Neural cell (in vitro differentiated cells): Measurements from ENCODE around the gene GRID1. TPM values are rescaled to one million over a fixed set of nuclear protein-coding genes. Genes with fewer than 3 reads are reported as not detected.

Experiments
- H2AFZ ChIP-seq: fragments of 200-600, 300-800 bp; sonication (generic), shearing (Covaris generic); 2 replicates; pipeline ENCODE4 v1.6.0; 2014; ENCODE audit warnings: low read depth, mild to moderate bottlenecking, antibody characterized with exemption, low read length, moderate library complexity
- H3F3A ChIP-seq: fragments of 200-600 bp; shearing (Covaris generic); 2 replicates; pipeline ENCODE4 v1.6.1; 2016; ENCODE audit warnings: mild to moderate bottlenecking, moderate library complexity, mixed read lengths, antibody characterized with exemption, low read length; ENCODE audit not compliant: insufficient read depth, poor library complexity, severe bottlenecking
- H3K27ac ChIP-seq: fragments of 200-600, 300-800 bp; sonication (generic), shearing (Covaris generic); 2 replicates; pipeline ENCODE4 v1.5.1; 2014; ENCODE audit warnings: mild to moderate bottlenecking, low read length, moderate library complexity
- H3K27me3 ChIP-seq: fragments of 300-800, 200-600 bp; sonication (generic), shearing (Covaris generic); 2 replicates; pipeline ENCODE4 v1.6.0; 2014; ENCODE audit warnings: mild to moderate bottlenecking, low read depth, low read length, moderate library complexity; ENCODE audit not compliant: insufficient read depth
- H3K36me3 ChIP-seq: fragments of 300-800, 200-600 bp; sonication (generic), shearing (Covaris generic); 2 replicates; pipeline ENCODE4 v1.5.1; 2014; ENCODE audit warnings: mild to moderate bottlenecking, antibody characterized with exemption, low read length, moderate library complexity; ENCODE audit not compliant: insufficient read depth
- H3K4me2 ChIP-seq: fragments of 300-800, 200-600 bp; sonication (generic), shearing (Covaris generic); 2 replicates; pipeline ENCODE4 v1.6.0; 2014; ENCODE audit warnings: mild to moderate bottlenecking, low read length
- H3K4me3 ChIP-seq: fragments of 300-800, 200-600 bp; sonication (generic), shearing (Covaris generic); 2 replicates; pipeline ENCODE4 v1.5.1; 2014; ENCODE audit warnings: mild to moderate bottlenecking, low read length, moderate library complexity
- H3K79me2 ChIP-seq: fragments of 200-600 bp; shearing (Covaris generic); replicated peaks from 2 replicates; pipeline ENCODE4 v1.6.0; 2014; ENCODE audit warnings: mild to moderate bottlenecking, low read length, moderate library complexity; ENCODE audit not compliant: insufficient read depth
- H3K9ac ChIP-seq: fragments of 300-800, 200-600 bp; sonication (generic), shearing (Covaris generic); 2 replicates; pipeline ENCODE4 v1.6.1; 2016; ENCODE audit warnings: mild to moderate bottlenecking, low read length, mixed read lengths
- H3K9me2 ChIP-seq: fragments of 200-600 bp; shearing (Covaris generic); 2 replicates; pipeline ENCODE4 v1.6.1; 2016; ENCODE audit warnings: mild to moderate bottlenecking, low read length, mixed read lengths; ENCODE audit not compliant: insufficient read depth
- H3K9me3 ChIP-seq: fragments of 200-600, 300-800 bp; sonication (generic), shearing (Covaris generic); 2 replicates; pipeline ENCODE4 v1.6.1; 2016; ENCODE audit warnings: mild to moderate bottlenecking, mixed run types, low read length, moderate library complexity, mixed read lengths
- H4K20me1 ChIP-seq: fragments of 200-600 bp; shearing (Covaris generic); 2 replicates; pipeline ENCODE4 v1.6.1; 2016; ENCODE audit warnings: mild to moderate bottlenecking, mixed run types; ENCODE audit not compliant: insufficient read depth
- EP300 ChIP-seq: fragments of 450-650 bp; conservative IDR thresholded peaks from 2 replicates; pipeline ENCODE4 v1.6.1; 2014; ENCODE audit warnings: antibody characterized with exemption, mild to moderate bottlenecking, moderate library complexity; ENCODE audit not compliant: poor library complexity, severe bottlenecking
- EZH2 ChIP-seq: fragments of 200-600, 300-800 bp; shearing (Covaris generic), sonication (generic); IDR thresholded peaks from 2 replicates; pipeline ENCODE4 v1.6.1; 2014; ENCODE audit warnings: antibody characterized with exemption, low read length, borderline replicate concordance, mild to moderate bottlenecking; ENCODE audit not compliant: insufficient read depth, poor library complexity, severe bottlenecking
- MXI1 ChIP-seq: fragments of 450-650 bp; conservative IDR thresholded peaks from 2 replicates; pipeline ENCODE4 v1.6.1; 2014; ENCODE audit warnings: antibody characterized with exemption, mild to moderate bottlenecking; ENCODE audit not compliant: poor library complexity, severe bottlenecking
- POLR2AphosphoS5 ChIP-seq: IDR thresholded peaks from 2 replicates; pipeline ENCODE4 v1.6.1; 2012
- RAD21 ChIP-seq: fragments of 450-650 bp; conservative IDR thresholded peaks from 2 replicates; pipeline ENCODE4 v1.6.1; 2014; ENCODE audit warnings: antibody characterized with exemption, mild to moderate bottlenecking, moderate library complexity
- SMC3 ChIP-seq: fragments of 450-650 bp; conservative IDR thresholded peaks from 2 replicates; pipeline ENCODE4 v1.6.1; 2014; ENCODE audit warnings: antibody characterized with exemption, mild to moderate bottlenecking, moderate library complexity; ENCODE audit not compliant: poor library complexity
- TAF1 ChIP-seq: IDR thresholded peaks from 2 replicates; pipeline ENCODE4 v1.6.1; 2012; ENCODE audit warnings: low read depth
- polyA plus RNA-seq: library from polyadenylated mRNA; depleted of rRNA; stranded (reverse); fragments of >200 nt; gene quantifications from 2 replicates; pipeline ENCODE4 v1.2.3, GENCODE V29; 2014
- TF ChIP-seq, protein P1 (sequence below): fragments of 450-650 bp; IDR thresholded peaks from 2 replicates; pipeline ENCODE4 v1.5.1; 2014; ENCODE audit warnings: antibody characterized with exemption, mild to moderate bottlenecking, moderate library complexity; ENCODE audit not compliant: poor library complexity, severe bottlenecking
- TF ChIP-seq, protein P2 (sequence below): IDR thresholded peaks from 2 replicates; pipeline ENCODE4 v1.6.1; 2012; ENCODE audit warnings: borderline replicate concordance

The GRID1 gene
- polyA plus RNA-seq, 1 donor from 2014 or later = 7.3 TPM

DNA sequence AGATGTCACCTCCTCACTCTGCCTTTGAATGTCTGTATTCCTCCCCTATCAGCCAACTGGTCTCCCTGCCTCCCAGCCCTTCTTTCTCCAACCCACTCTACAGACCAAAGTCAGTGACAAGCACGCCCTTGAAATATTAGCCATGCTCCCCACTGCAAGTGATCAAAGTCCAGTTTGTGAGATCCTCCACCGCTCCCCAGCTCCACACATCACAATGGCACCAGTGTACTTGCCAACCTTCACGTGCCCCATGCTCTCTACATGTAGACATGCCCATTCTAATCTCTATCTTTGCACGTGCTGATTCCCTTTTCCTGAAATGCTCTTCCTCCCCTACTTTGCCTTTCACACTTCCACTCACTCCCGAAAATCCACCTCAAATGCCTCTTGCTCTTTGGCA lies 150.9 kb downstream of the GRID1 start:
- no peak overlapping the region for H3K27ac ChIP-seq
- no peaks in the 10 kb centered on the region for H4K20me1 ChIP-seq
- no peaks in the 10 kb centered on the region for H3K9me2 ChIP-seq
- no peaks in the 10 kb centered on the region for H3K36me3 ChIP-seq
- H3K79me2 ChIP-seq = no peaks in the 10 kb centered on the region
- no peaks in the 10 kb centered on the region for H3K27me3 ChIP-seq
- no peak overlapping the region for H3K9ac ChIP-seq
- H3K9me3 ChIP-seq = no peaks in the 10 kb centered on the region
- no peak overlapping the region for H3K4me2 ChIP-seq
- H2AFZ ChIP-seq = no peak overlapping the region
- no peak overlapping the region for H3K4me3 ChIP-seq
- TF ChIP-seq MXI1 = no peak
- TF ChIP-seq RAD21 = no peak
- no peak for TF ChIP-seq EP300
- no peak for TF ChIP-seq POLR2AphosphoS5
- no peak for TF ChIP-seq TAF1
- no peak for TF ChIP-seq EZH2
- no peak for TF ChIP-seq SMC3
- TF ChIP-seq, protein P1, sequence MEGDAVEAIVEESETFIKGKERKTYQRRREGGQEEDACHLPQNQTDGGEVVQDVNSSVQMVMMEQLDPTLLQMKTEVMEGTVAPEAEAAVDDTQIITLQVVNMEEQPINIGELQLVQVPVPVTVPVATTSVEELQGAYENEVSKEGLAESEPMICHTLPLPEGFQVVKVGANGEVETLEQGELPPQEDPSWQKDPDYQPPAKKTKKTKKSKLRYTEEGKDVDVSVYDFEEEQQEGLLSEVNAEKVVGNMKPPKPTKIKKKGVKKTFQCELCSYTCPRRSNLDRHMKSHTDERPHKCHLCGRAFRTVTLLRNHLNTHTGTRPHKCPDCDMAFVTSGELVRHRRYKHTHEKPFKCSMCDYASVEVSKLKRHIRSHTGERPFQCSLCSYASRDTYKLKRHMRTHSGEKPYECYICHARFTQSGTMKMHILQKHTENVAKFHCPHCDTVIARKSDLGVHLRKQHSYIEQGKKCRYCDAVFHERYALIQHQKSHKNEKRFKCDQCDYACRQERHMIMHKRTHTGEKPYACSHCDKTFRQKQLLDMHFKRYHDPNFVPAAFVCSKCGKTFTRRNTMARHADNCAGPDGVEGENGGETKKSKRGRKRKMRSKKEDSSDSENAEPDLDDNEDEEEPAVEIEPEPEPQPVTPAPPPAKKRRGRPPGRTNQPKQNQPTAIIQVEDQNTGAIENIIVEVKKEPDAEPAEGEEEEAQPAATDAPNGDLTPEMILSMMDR = no peak
- TF ChIP-seq, protein P2, sequence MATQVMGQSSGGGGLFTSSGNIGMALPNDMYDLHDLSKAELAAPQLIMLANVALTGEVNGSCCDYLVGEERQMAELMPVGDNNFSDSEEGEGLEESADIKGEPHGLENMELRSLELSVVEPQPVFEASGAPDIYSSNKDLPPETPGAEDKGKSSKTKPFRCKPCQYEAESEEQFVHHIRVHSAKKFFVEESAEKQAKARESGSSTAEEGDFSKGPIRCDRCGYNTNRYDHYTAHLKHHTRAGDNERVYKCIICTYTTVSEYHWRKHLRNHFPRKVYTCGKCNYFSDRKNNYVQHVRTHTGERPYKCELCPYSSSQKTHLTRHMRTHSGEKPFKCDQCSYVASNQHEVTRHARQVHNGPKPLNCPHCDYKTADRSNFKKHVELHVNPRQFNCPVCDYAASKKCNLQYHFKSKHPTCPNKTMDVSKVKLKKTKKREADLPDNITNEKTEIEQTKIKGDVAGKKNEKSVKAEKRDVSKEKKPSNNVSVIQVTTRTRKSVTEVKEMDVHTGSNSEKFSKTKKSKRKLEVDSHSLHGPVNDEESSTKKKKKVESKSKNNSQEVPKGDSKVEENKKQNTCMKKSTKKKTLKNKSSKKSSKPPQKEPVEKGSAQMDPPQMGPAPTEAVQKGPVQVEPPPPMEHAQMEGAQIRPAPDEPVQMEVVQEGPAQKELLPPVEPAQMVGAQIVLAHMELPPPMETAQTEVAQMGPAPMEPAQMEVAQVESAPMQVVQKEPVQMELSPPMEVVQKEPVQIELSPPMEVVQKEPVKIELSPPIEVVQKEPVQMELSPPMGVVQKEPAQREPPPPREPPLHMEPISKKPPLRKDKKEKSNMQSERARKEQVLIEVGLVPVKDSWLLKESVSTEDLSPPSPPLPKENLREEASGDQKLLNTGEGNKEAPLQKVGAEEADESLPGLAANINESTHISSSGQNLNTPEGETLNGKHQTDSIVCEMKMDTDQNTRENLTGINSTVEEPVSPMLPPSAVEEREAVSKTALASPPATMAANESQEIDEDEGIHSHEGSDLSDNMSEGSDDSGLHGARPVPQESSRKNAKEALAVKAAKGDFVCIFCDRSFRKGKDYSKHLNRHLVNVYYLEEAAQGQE = no peak
- H3F3A ChIP-seq = no peaks in the 10 kb centered on the region

DNA sequence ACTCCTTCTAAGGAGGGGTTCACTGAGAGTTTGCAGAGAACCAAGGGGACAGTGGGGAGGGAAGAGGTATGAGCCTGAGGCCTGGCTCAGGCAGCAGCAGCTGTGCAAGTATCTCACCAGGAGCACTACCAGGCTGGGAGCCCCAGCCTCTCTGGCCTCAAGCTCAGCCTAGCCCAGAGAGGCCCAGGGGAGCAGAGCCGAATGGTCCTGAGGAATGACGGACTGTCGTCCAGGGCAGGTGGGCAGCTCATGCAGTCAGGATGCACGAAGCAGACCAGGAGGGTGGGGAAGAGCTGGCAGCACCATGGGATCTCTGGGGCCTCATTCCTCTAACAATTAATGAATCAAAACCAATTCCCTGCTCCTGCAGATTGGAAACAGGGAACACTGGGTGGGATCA lies 151.5 kb downstream of the GRID1 start:
- Histone ChIP-seq H3K9ac (no peak overlapping the region), H3K36me3 (no peaks in the 10 kb centered on the region), H3K79me2 (no peaks in the 10 kb centered on the region), H3K4me3 (no peak overlapping the region), H4K20me1 (no peaks in the 10 kb centered on the region), H3K9me3 (no peaks in the 10 kb centered on the region), H3K27ac (no peak overlapping the region), H3K9me2 (no peaks in the 10 kb centered on the region), H3K4me2 (no peak overlapping the region), H3K27me3 (no peaks in the 10 kb centered on the region), H3F3A (no peaks in the 10 kb centered on the region), H2AFZ (no peak overlapping the region)
- TF ChIP-seq TAF1 = no peak
- TF ChIP-seq, protein P2 = no peak
- TF ChIP-seq SMC3 = no peak
- TF ChIP-seq, protein P1 = no peak
- TF ChIP-seq EZH2 = no peak
- TF ChIP-seq MXI1 = no peak
- no peak for TF ChIP-seq EP300
- TF ChIP-seq RAD21 = no peak
- no peak for TF ChIP-seq POLR2AphosphoS5
